HCT116 (cell line): ENCODE measurements around the gene GREB1L.

ENCODE experiments used
- CTCF ChIP-seq, 3 experiments: fragments of 200-600 bp in 1 of 3; sonication (generic) in 1 of 3; IDR thresholded peaks in 2 of 3; conservative IDR thresholded peaks in 1 of 3; 2 replicates each; pipeline ENCODE4 v1.5.1; 2012 to 2017; ENCODE audit warnings: low read depth in 2 of 3, low read length in 2 of 3, antibody characterized with exemption in 1 of 3, borderline replicate concordance in 1 of 3, control low read depth in 1 of 3, mild to moderate bottlenecking in 1 of 3, mixed read lengths in 1 of 3, mixed run types in 1 of 3, moderate library complexity in 1 of 3; ENCODE audit not compliant: insufficient read depth in 1 of 3
- EGR1 ChIP-seq: IDR thresholded peaks from 2 replicates; pipeline ENCODE4 v1.6.1; 2012; ENCODE audit warnings: low read depth
- JUND ChIP-seq: IDR thresholded peaks from 2 replicates; pipeline ENCODE4 v1.6.1; 2012
- REST ChIP-seq: IDR thresholded peaks from 2 replicates; pipeline ENCODE4 v1.6.1; 2012; ENCODE audit warnings: low read depth
- SIN3A ChIP-seq: IDR thresholded peaks from 2 replicates; pipeline ENCODE4 v1.6.1; 2012; ENCODE audit warnings: low read depth
- SP1 ChIP-seq: IDR thresholded peaks from 2 replicates; pipeline ENCODE4 v1.6.1; 2012; ENCODE audit warnings: low read depth
- ZNF274 ChIP-seq: fragments of 200-500 bp; sonication (Bioruptor generic); IDR thresholded peaks from 2 replicates; pipeline ENCODE4 v1.6.1; 2014; ENCODE audit warnings: mild to moderate bottlenecking, low read depth, low read length, inconsistent platforms

- TF ChIP-seq SIN3A (no peak), JUND (no peak), SP1 (no peak), EGR1 (no peak), CTCF (IDR thresholded peaks at IDR 0.05 in 2 of 3, conservative IDR thresholded peaks at IDR 0.05 in 1 of 3; ENCODE audit: borderline replicate concordance in 1 of 3, insufficient read depth in 1 of 3, low read depth in 2 of 3, low read length in 2 of 3) (no peak), REST (no peak), ZNF274 (no peak)
Observed at GRCh38 chr18:21408681-21409080, 166.6 kb downstream of the GREB1L start.
